ENCODE measurements around the gene NAXD.
"Not testable (repeated sequence)": the region's sequence is repeated elsewhere in the genome, so short reads cannot be mapped to it uniquely, and the experiment has no call there.

The NAXD gene

GRCh38 chr13:110646442-110647364 is 31.4 kb downstream of the NAXD start:
- no peak for DNase-seq

DNA sequence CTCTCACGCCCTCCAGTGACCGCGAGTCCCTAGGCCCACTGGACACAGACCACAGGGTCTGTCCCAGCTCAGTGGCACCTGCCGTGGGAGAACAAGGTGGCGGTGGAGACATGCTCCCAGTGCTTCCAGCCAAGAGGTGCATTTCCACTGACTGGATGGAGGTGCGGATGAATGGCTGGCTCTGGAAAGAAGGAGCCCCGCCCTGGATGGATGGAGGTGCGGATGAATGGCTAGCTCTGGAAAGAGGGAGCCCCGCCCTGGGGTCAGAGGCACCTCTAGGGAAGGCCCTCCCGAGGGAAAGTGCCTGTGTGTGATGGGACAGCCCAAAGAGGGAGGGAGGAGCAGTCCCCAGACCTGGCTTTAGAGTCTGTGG is 32.0 kb downstream of the NAXD start:
- DNase-seq = no peak

GRCh38 chr13:110648146-110648819 is 32.9 kb downstream of the NAXD start:
- no peak for DNase-seq

- DNase-seq = no peak
Observed at GRCh38 chr13:110648848-110649421, 33.6 kb downstream of the NAXD start.

- DNase-seq = no peak
Observed at GRCh38 chr13:110649551-110649950, 34.2 kb downstream of the NAXD start.

DNA sequence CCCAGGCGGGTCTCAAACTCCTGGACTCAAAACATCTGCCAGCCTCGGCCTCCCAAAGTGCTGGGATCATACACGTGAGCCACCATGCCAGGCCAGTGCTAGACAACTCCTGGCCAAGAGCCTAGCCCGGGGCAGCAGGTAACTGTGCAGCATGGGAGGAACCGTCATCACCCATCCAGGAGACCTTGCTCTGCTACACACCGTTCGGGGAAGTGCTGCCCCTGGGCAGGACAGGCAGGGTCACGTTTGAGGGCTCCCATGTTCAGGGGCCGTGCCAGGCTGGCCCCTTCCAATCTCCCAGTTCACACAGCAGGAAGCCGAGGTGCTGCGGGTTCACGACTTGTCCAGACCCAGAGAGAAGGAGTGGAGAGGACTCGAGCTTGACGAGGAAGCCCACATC is 35.1 kb downstream of the NAXD start:
- DNase-seq = no peak

DNA sequence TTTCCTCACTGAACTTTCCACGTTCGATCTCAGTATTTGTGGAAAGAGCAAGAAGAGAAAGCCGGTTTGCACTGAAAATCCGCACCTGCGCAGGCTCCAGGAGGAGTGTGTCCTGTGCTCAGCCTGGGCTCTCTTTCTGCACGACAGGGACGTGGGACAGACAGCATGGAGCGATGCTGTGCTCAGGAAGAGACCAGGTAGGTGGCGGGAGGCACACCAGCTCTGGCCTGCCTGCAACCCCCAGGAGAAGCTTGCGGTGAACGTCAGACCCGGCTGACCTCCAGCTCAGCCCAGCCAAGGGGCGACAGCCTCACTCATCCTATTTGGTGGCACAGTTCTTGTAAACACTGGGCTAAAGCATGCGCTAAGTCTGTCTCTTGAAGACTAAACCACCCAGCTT is 35.9 kb downstream of the NAXD start:
- no peak for DNase-seq

- no peak for DNase-seq
Observed at GRCh38 chr13:110651726-110652230, 36.4 kb downstream of the NAXD start.

DNA sequence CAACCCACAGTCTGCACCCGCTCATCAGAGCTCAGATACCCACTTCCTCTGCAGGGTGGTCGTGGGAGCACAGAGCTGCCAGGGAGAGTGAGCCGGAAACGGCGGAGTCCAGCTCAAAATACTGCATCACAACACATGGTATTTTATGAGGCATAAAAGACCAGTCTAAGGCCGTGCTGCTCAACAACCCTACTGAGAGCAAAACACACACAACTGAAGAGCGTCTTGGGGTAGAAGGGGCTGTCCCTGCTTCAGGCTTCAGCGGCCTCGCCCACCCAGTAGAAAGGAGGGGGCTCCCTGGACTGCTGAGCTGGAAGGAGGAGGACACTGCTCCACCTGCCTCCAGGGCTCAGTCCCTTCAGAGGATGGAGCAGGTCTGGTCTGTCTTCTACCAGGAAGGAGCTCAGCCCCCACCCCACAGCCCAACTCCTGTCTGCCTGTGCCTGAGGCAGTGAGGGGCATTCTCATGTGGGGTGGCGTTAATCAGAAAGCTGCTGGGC is 36.9 kb downstream of the NAXD start:
- no peak for DNase-seq

- DNase-seq = no peak
Observed at GRCh38 chr13:110652764-110653163, 37.4 kb downstream of the NAXD start.

DNA sequence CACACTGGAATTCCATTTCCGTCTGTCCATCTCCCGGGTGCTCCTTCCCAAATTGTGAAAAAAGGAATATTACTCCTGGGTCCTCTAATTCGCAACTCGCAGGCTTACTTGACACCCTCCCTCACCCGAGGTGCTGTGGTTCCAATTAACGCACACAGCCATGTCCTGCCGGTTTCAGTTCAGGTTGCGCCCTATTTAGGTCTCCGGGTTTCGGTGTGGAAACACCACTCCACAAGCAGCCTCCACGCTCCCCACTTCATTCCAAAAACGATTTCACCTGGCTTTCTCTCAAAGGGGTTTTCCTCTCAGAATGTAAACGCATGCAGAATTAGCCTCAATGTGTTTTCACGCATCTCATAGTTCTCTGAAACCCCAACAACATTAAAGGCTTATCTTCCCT is 37.9 kb downstream of the NAXD start:
- DNase-seq = no peak

- DNase-seq = no peak
Observed at GRCh38 chr13:110653851-110654250, 38.5 kb downstream of the NAXD start.

DNA sequence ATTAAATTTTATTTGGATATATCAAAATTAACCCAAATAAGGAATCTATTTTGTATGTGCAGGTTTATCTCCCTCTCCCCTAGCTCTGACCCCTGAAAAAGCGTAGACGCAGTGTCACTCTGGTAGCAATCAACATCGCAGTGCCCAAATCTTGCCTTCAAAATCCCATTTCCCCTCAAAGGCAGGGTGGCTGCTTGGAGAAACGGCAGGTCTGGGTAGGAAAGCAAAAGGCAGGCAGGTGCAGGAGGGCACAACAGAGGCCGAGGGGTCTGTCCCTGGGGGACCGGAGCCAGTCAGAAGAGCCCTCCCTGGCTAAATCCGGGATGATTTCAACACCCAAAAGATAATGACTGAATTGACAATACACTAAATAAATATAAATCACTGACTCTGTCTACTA is 41.9 kb downstream of the NAXD start:
- DNase-seq = no peak

- DNase-seq = not testable (repeated sequence)
Observed at GRCh38 chr13:110658218-110658911, 43.0 kb downstream of the NAXD start.

GRCh38 chr13:110661256-110661655 is 45.9 kb downstream of the NAXD start:
- no peak for DNase-seq

GRCh38 chr13:110662091-110662490 is 46.7 kb downstream of the NAXD start:
- DNase-seq = no peak

DNA sequence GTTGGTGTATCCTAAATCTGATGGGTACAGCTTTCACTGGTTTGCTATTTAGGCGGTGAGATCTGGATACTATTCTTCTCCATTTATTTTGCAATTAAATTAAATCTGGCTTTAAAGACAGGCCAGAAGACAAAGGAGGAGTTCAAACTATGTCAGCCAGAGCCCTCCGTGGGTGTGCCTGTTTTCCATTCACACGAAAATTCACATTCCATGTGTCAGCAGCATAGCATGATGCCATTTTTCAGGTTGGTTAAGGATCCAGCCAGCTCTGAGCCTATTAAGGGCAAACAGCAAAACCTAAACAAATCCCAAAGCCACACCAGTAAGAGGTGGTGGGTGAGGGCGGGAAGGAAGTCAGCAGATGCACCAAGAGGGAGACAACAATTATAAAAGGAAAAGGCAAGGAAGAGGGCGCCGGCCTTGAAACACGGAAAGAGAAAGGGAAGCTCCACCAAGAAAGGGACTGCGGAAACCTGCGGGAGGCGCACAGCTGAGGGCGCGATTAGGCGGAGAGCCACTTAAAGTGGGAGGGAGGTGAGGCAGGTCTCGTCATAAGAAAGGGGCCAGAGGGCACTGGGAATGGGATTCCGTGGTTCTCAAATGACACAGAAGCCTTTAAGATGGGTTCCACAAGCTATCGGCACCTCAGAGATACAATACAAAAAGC is 47.6 kb downstream of the NAXD start:
- no peak for DNase-seq

- no peak for DNase-seq
Observed at GRCh38 chr13:110663491-110663890, 48.1 kb downstream of the NAXD start.

- no peak for DNase-seq
Observed at GRCh38 chr13:110664041-110664440, 48.7 kb downstream of the NAXD start.

- no peak for DNase-seq
Observed at GRCh38 chr13:110664673-110665072, 49.3 kb downstream of the NAXD start.

- no peak for DNase-seq
Observed at GRCh38 chr13:110665491-110666254, 50.3 kb downstream of the NAXD start.

DNA sequence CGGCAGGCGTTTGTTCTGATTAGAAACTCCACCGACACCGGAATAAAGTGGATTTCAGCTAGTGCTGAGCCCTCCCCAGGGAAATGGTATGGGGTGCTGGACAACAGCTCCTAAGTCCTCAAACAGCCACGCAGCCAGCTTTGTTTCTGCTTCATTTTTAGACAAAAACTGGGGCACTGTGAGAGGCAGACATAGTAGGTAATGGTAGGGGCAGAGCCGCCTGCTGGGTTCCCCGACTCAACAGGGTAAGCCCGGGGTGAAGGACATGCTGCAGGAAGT is 50.8 kb downstream of the NAXD start:
- no peak for DNase-seq

Data from NCI-H2107 (cell line).